DLD1 (cell line): ENCODE measurements around the gene KMT2C.
"Not testable (repeated sequence)": the region's sequence is repeated elsewhere in the genome, so short reads cannot be mapped to it uniquely, and the experiment has no call there.

Source experiments
- in situ Hi-C: cut with HindIII; loops from 2 replicates; pipeline ENCODE4 v1.10.0; 2017; ENCODE audit warnings: low sequenced_read_pairs

KMT2C gene

GRCh38 chr7:152362128-152362926 lies 73.5 kb downstream of the KMT2C start:
- in situ Hi-C loops, result no loop called here

GRCh38 chr7:152355474-152356057 lies 80.2 kb downstream of the KMT2C start:
- in situ Hi-C loops, result no loop called here

- in situ Hi-C loops, result no loop called here
Observed at GRCh38 chr7:152354061-152354460, 81.7 kb downstream of the KMT2C start.

GRCh38 chr7:152353281-152353680 lies 82.5 kb downstream of the KMT2C start:
- in situ Hi-C loops, result not testable (repeated sequence)

- in situ Hi-C loops, result not testable (repeated sequence)
Observed at GRCh38 chr7:152351747-152352146, 84.1 kb downstream of the KMT2C start.

GRCh38 chr7:152351168-152351567 lies 84.6 kb downstream of the KMT2C start:
- in situ Hi-C loops, result no loop called here

- in situ Hi-C loops, result no loop called here
Observed at GRCh38 chr7:152347888-152348287, 87.9 kb downstream of the KMT2C start.

- in situ Hi-C loops, result no loop called here
Observed at GRCh38 chr7:152344253-152344652, 91.5 kb downstream of the KMT2C start.

- in situ Hi-C loops, result no loop called here
Observed at GRCh38 chr7:152342796-152343195, 93.0 kb downstream of the KMT2C start.

GRCh38 chr7:152341914-152342236 lies 93.9 kb downstream of the KMT2C start:
- in situ Hi-C loops, result no loop called here

- in situ Hi-C loops, result no loop called here
Observed at GRCh38 chr7:152341039-152341913, 94.5 kb downstream of the KMT2C start.

GRCh38 chr7:152340161-152340560 lies 95.6 kb downstream of the KMT2C start:
- in situ Hi-C loops, result no loop called here

- in situ Hi-C loops, result no loop called here
Observed at GRCh38 chr7:152338561-152338960, 97.2 kb downstream of the KMT2C start.

GRCh38 chr7:152336754-152337368 lies 98.9 kb downstream of the KMT2C start:
- in situ Hi-C loops, result no loop called here

- in situ Hi-C loops, result no loop called here
Observed at GRCh38 chr7:152335900-152336571, 99.8 kb downstream of the KMT2C start.

- in situ Hi-C loops, result no loop called here
Observed at GRCh38 chr7:152333134-152333533, 102.7 kb downstream of the KMT2C start.

GRCh38 chr7:152330827-152331226 lies 105.0 kb downstream of the KMT2C start:
- in situ Hi-C loops, result no loop called here

- in situ Hi-C loops, result no loop called here
Observed at GRCh38 chr7:152329469-152329868, 106.3 kb downstream of the KMT2C start.

GRCh38 chr7:152328234-152328633 lies 107.6 kb downstream of the KMT2C start:
- in situ Hi-C loops, result no loop called here

- in situ Hi-C loops, result no loop called here
Observed at GRCh38 chr7:152315845-152316244, 120.0 kb downstream of the KMT2C start.
